Stimulated activated CD4-positive, alpha-beta T cell treated with anti-CD3 and anti-CD28 coated beads, Interleukin-2, amount 100 ng/mL, for 4 hours (primary cell): ENCODE results near the gene COL18A1.

ENCODE experiments used
- DNase-seq: peaks from one replicate; pipeline ENCODE4 v3.0.0-alpha.2; 2020; ENCODE audit warnings: low read depth

Gene COL18A1

DNA sequence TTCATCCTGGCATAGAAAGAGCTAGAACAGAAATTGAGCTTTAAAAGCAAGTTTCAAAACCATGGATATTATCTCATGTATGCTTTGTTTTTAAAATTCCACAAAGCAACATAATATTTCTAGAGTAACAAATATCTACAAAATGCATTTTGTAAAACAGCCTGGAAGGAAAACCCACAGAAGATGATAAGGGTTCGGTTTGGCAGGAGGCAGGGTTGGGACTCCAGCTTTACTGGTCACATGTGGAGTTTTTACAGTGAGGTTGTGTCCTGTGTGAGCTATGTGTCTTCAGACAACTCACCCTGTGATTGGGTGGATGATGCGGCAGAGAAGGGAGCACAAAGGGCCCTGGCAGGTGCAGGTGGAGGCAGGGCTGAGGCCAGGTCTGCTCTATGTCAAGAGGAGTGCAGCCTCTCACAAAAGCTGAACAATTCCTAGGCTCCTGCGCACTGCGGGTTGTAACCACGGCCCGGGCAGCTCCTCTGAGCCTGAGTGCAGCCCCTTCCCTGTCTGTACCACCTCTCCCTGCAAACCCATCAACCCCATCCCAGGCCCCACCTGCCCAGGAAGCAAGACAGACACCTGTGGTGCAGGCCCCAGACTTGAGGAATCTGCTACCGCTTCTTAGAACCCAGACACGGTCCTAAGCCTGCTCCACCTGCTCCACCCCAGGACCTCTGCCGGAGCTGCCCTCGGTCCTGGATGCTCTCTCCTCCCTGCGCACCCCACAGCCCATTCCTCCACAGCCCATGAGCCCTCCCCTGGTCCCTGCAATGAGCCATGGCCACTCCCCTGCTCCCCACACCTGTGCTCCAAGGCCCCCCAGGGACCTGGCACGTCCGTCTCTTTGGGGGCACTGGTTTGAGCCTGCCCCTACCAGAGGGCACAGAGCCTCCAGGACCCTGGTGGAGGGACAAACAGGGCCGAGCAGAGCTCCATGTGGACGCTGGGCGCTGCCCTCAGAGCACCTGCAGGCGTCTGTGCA lies 2.8 kb upstream of the COL18A1 start:
- DNase-seq = no peak

DNA sequence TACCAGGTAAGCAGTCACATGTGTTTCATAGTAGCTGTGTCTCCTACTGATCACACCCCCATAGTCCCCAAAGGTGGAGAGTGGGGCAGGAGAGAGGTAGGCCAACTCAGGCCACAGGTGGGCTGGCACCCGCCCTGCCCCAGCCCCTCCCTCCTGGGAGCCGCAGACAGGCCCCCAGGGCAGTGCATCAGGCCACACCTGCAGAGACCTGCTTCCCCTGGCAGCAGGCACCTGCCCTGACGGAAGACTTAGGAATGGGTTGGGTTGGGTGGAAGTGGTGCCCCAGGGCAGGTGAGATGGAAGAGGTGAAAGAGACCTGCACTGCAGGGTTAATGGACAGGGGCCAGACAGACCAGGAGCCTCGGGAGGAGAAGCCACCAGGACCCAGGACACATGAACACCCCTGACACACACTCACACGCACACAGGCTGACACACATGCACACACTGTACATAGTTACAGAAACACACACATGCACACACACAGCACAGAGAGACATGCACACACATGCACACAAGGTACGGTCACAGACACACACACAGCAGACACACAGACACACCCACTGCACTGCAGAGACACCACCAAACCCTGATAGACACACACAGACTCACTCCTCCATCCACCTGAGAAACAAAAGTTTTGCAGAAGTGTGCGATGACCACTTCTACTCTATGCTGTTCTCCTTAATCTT lies 1.7 kb upstream of the COL18A1 start:
- no peak for DNase-seq

GRCh38 chr21:45403825-45404729 lies 888 bp upstream of the COL18A1 start:
- DNase-seq = no peak

- DNase-seq = no peak
Measured at GRCh38 chr21:45405271-45405818, 380 bp downstream of the COL18A1 start.

GRCh38 chr21:45405819-45406762 lies 1.1 kb downstream of the COL18A1 start:
- peak; percentile 23 for DNase-seq

- DNase-seq = no peak
Measured at GRCh38 chr21:45406801-45407628, 2.0 kb downstream of the COL18A1 start.

GRCh38 chr21:45407629-45408247 lies 2.8 kb downstream of the COL18A1 start:
- DNase-seq = no peak

DNA sequence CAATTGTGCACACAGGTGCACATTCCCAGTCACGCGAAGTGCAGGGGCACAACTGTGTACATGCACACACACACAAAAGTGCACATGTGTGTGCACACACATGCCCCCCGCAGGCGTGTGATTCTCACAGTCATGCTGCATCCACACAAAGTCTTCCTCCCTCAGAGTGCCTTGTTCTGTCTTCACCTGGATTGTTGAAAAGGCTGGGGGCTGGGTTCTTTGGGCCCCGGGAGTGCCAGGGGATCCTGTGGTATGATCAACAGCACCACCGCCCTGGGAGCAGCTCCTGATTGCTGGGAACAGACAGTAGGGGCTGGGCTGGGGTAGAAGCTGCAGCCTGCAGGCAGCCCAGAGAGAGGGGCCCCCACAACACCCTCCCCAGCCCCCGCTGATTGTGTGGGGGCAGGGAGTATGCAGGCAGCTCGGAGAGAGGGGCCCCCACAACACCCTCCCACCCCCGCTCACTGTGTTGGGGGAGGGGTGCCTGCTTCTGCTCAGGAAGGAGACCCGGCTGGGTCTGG lies 3.4 kb downstream of the COL18A1 start:
- DNase-seq = no peak

DNA sequence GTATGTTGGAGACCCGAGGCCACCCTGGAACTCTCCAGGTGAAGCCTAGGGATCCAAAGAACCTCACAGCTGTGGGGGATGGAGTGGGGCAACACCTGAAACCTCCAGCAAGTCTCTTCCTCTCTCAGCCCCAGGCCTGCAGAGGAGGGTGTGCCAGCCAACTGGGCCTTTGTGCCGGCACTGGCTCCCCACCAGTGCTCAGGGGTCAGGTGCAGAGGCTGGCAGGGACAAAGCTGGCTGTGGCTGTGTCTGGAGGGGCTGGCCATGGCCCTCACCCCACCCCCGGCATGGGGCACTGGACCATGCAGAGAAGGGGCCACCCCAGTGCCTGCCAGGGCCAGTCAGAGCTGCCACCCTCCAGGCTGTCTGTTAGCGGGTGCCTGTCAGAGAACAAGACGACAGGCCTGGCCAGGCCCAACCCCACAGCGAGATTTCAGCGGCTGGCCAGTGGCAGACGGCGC lies 3.9 kb downstream of the COL18A1 start:
- DNase-seq = no peak

DNA sequence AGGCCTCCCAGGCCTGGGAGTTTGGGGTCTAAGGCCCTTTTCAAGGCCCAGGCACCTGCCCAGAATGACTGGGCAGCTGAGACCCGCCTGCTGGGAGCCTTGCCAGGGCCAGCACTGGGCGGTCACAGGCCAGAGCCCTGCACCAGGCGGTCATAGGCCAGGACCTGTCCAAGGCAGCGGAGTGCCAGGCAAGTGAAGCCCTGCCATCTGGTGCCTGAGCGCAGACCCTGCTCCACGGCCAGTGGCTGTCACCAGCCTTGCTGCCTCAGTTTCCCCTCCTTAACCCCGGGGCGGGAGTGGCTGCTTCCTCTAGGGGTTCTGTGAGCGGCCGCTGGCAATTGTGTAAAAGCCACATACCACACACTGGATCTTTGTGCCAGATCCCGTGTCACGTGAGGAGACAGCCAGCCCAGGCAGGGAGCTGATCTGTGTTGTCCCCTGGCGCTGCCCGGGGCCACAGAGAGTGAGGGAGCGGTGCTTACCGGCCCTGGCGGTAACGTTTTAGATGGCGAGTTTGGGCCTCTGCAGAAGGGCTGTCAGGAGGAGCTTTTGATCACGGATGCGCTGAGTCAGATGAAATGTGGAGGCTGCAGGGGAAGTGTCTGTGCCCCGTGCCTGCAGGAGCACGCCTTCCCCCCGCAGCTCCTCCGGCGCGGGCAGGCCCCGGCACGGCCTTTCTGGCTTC lies 4.6 kb downstream of the COL18A1 start:
- DNase-seq = no peak

- no peak for DNase-seq
Measured at GRCh38 chr21:45410151-45410864, 5.3 kb downstream of the COL18A1 start.

DNA sequence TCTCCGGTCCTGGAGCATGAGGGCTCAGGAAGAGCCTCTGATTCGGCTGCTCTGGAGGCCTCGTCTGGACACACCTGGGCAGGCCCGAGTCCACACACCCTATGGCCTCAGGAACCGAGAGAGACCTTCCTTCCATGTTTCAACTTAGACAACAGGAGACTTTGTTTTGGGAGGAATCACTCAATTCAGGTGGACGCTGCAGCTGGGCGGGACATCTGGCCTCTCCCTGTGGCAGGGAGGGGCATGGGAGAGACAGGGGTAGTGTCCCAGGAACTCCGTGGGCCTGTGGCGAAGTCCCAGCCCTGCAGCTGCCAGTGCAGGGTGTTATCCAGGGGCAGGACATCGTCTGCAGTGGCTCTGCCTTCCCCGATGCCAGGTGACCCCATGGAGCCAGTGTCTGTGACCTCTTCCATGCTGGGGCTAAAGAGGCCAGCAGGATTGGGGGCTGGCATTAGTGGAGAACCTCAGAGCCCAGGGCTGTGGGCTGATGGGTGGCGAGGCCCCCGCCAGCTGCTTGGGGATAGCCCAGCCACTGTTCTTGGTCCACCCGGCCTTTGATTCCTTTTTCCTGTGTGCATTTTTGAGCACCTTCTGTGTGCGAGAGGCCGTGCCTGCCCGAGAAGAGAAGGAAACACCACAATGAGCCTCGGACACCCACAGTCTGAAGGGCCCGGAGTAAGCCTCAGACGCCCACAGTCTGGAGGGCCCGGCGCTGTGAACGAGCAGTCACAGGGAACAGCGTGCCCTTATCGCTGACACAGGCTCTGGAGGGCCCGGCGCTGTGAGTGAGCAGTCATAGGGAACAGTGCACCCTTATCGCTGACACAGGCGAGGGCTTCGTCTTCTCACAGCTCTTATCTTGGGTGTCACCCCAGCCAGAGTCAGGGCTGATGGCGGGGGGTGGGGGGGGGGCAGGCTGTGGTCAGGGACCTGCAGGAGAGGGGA lies 6.2 kb downstream of the COL18A1 start:
- DNase-seq = no peak

GRCh38 chr21:45411810-45412206 lies 6.8 kb downstream of the COL18A1 start:
- no peak for DNase-seq

GRCh38 chr21:45412491-45412890 lies 7.5 kb downstream of the COL18A1 start:
- DNase-seq = no peak

- DNase-seq = no peak
Measured at GRCh38 chr21:45412909-45413611, 8.1 kb downstream of the COL18A1 start.

DNA sequence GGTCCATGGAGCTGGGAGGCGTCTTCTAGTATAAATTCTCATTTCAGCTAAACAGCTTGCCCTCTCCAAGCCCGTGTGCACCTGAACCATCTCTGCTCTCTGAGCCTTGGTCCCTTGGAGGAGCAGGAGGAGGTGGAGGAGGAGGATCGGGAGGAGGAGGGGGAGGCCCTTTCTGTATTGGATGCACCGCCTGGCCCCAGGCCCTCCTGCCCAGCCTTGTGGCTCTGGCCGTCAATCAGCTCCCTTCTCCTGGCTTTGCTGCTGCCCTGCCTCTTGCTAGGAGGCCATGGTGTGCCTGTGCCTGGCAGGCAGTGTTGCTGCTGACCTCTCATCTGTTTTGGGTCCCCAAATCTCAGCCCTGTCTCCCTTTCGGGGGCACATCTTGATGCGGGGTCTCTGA lies 9.0 kb downstream of the COL18A1 start:
- no peak for DNase-seq
